Mesothelial cell of epicardium (in vitro differentiated cells): ENCODE measurements around the gene TATDN2. TPM values are rescaled to one million over a fixed set of nuclear protein-coding genes. Genes with fewer than 3 reads are reported as not detected.
A peak's percentile ranks its signal among the peaks of the same experiment; 100 is the strongest.

Experiments used
- DNase-seq, 2 experiments: peaks; one replicate each; pipeline ENCODE4 v3.0.0; 2021; ENCODE audit warnings: low spot score in 2 of 2; ENCODE audit not compliant: unreplicated experiment in 2 of 2
- H3K27ac Mint-ChIP-seq: 2 replicates; pipeline ENCODE4 v1.8.0; 2021; ENCODE audit warnings: mixed read lengths
- H3K27me3 Mint-ChIP-seq: 2 replicates; pipeline ENCODE4 v1.8.0; 2021; ENCODE audit warnings: low read depth, mixed read lengths
- H3K36me3 Mint-ChIP-seq: 2 replicates; pipeline ENCODE4 v1.8.0; 2021; ENCODE audit warnings: mixed read lengths
- H3K4me1 Mint-ChIP-seq: 2 replicates; pipeline ENCODE4 v1.8.0; 2021; ENCODE audit warnings: mixed read lengths
- H3K4me3 Mint-ChIP-seq: 2 replicates; pipeline ENCODE4 v1.8.0; 2021; ENCODE audit warnings: mild to moderate bottlenecking, moderate library complexity, mixed read lengths
- H3K9me3 Mint-ChIP-seq: 2 replicates; pipeline ENCODE4 v1.8.0; 2021; ENCODE audit warnings: mixed read lengths
- CTCF ChIP-seq: fragments of 200-600 bp; sonication (generic); IDR thresholded peaks from one replicate; pipeline ENCODE4 v1.5.0; 2021; ENCODE audit warnings: antibody characterized with exemption; ENCODE audit not compliant: unreplicated experiment
- total RNA-seq: library from RNA; stranded (reverse); gene quantifications from 3 replicates; pipeline ENCODE4 v1.2.1, GENCODE V29; 2021

The TATDN2 gene
- total RNA-seq = 38.7 to 40.6 TPM (median 40.2 TPM) in 3 replicates

GRCh38 chr3:10248184-10248983 lies at the start of gene TATDN2:
Gene TATDN2, plus strand, starts transcription at chr3:10248459. Its CDS starts 742 bp downstream, at chr3:10249201.
- peaks cover 25% of the 10 kb centered on the region for H3K4me1 Mint-ChIP-seq
- peak; percentile 80 to 87 for DNase-seq
- H3K4me3 Mint-ChIP-seq = peak within 1 kb of the TSS; percentile 88
- H3K27ac Mint-ChIP-seq = peak within 1 kb of the TSS; percentile 86
- no peaks in the 10 kb centered on the region for H3K27me3 Mint-ChIP-seq
- TF ChIP-seq CTCF = no peak
- H3K9me3 Mint-ChIP-seq = peaks cover 17% of the 10 kb centered on the region
- peaks cover 12% of the 10 kb centered on the region for H3K36me3 Mint-ChIP-seq

- no peaks in the 10 kb centered on the region for H3K36me3 Mint-ChIP-seq
- DNase-seq = no peak
- TF ChIP-seq CTCF = no peak
These were observed 49.3 kb upstream of the TATDN2 start for GRCh38 chr3:10198761-10199649.

GRCh38 chr3:10204921-10205320 lies 43.3 kb upstream of the TATDN2 start:
- DNase-seq = no peak
- H3K9me3 Mint-ChIP-seq = no peaks in the 10 kb centered on the region
- H3K36me3 Mint-ChIP-seq = no peaks in the 10 kb centered on the region
- H3K27me3 Mint-ChIP-seq = no peaks in the 10 kb centered on the region
- no peak overlapping the region for H3K4me3 Mint-ChIP-seq
- no peak for TF ChIP-seq CTCF
- H3K4me1 Mint-ChIP-seq = peaks cover 4% of the 10 kb centered on the region
- no peak overlapping the region for H3K27ac Mint-ChIP-seq

More at GRCh38 chr3:10198761-10199649, 49.3 kb upstream of the TATDN2 start:
- Mint-ChIP-seq H3K4me1 (peaks cover 7% of the 10 kb centered on the region), H3K27me3 (no peaks in the 10 kb centered on the region), H3K27ac (no peak overlapping the region), H3K9me3 (no peaks in the 10 kb centered on the region), H3K4me3 (no peak overlapping the region)

- no peak overlapping the region for H3K27ac Mint-ChIP-seq
- no peaks in the 10 kb centered on the region for H3K36me3 Mint-ChIP-seq
- no peak for TF ChIP-seq CTCF
These were observed 42.7 kb upstream of the TATDN2 start for GRCh38 chr3:10205451-10206165.

GRCh38 chr3:10206166-10206511 lies 42.1 kb upstream of the TATDN2 start:
- no peak for TF ChIP-seq CTCF
- no peak for DNase-seq
- no peak overlapping the region for H3K27ac Mint-ChIP-seq
- H3K4me3 Mint-ChIP-seq = no peak overlapping the region
- H3K9me3 Mint-ChIP-seq = no peaks in the 10 kb centered on the region
- H3K36me3 Mint-ChIP-seq = no peaks in the 10 kb centered on the region
- H3K4me1 Mint-ChIP-seq = peaks cover 4% of the 10 kb centered on the region
- no peaks in the 10 kb centered on the region for H3K27me3 Mint-ChIP-seq

More at GRCh38 chr3:10205451-10206165, 42.7 kb upstream of the TATDN2 start:
- DNase-seq = no peak
- H3K9me3 Mint-ChIP-seq = no peaks in the 10 kb centered on the region
- H3K27me3 Mint-ChIP-seq = no peaks in the 10 kb centered on the region
- no peak overlapping the region for H3K4me3 Mint-ChIP-seq
- H3K4me1 Mint-ChIP-seq = peaks cover 4% of the 10 kb centered on the region
